HG02571 (cell line): ENCODE results near the gene ANKRD28.
"Not testable (repeated sequence)": the region's sequence is repeated elsewhere in the genome, so short reads cannot be mapped to it uniquely, and the experiment has no call there.

Experiments used
- ATAC-seq: cut with Tn5 transposase; IDR thresholded peaks from one replicate; pipeline ENCODE4 v1.9.1; 2021; ENCODE audit warnings: mild to moderate bottlenecking, moderate library complexity; ENCODE audit not compliant: unreplicated experiment

Gene ANKRD28

GRCh38 chr3:15778332-15778858 lies 19.4 kb downstream of the ANKRD28 start:
- ATAC-seq, result no peak

- peak; percentile 65 for ATAC-seq
These were observed 22.7 kb downstream of the ANKRD28 start for GRCh38 chr3:15774931-15775560.

- no peak for ATAC-seq
These were observed 26.3 kb downstream of the ANKRD28 start for GRCh38 chr3:15771444-15771843.

GRCh38 chr3:15769256-15769915 lies 28.4 kb downstream of the ANKRD28 start:
- ATAC-seq, result no peak

- peak; percentile 79 for ATAC-seq
These were observed 29.1 kb downstream of the ANKRD28 start for GRCh38 chr3:15768421-15769255.

- ATAC-seq, result no peak
These were observed 31.4 kb downstream of the ANKRD28 start for GRCh38 chr3:15766406-15766805.

GRCh38 chr3:15758295-15758694 lies 39.5 kb downstream of the ANKRD28 start:
- ATAC-seq, result no peak

GRCh38 chr3:15757824-15758223 lies 40.0 kb downstream of the ANKRD28 start:
- no peak for ATAC-seq

GRCh38 chr3:15756505-15756904 lies 41.3 kb downstream of the ANKRD28 start:
- no peak for ATAC-seq

- no peak for ATAC-seq
These were observed 42.0 kb downstream of the ANKRD28 start for GRCh38 chr3:15755780-15756179.

GRCh38 chr3:15755181-15755580 lies 42.6 kb downstream of the ANKRD28 start:
- ATAC-seq, result no peak

GRCh38 chr3:15754047-15754446 lies 43.7 kb downstream of the ANKRD28 start:
- ATAC-seq, result no peak

- ATAC-seq, result no peak
These were observed 44.6 kb downstream of the ANKRD28 start for GRCh38 chr3:15753056-15753710.

- ATAC-seq, result no peak
These were observed 46.9 kb downstream of the ANKRD28 start for GRCh38 chr3:15750879-15751278.

GRCh38 chr3:15750143-15750542 lies 47.6 kb downstream of the ANKRD28 start:
- ATAC-seq, result no peak

- ATAC-seq, result not testable (repeated sequence)
These were observed 51.9 kb downstream of the ANKRD28 start for GRCh38 chr3:15745896-15746295.

GRCh38 chr3:15744176-15744575 lies 53.6 kb downstream of the ANKRD28 start:
- ATAC-seq, result no peak

GRCh38 chr3:15743587-15744009 lies 54.2 kb downstream of the ANKRD28 start:
- no peak for ATAC-seq

- ATAC-seq, result not testable (repeated sequence)
These were observed 55.5 kb downstream of the ANKRD28 start for GRCh38 chr3:15742236-15742635.

- ATAC-seq, result not testable (repeated sequence)
These were observed 59.2 kb downstream of the ANKRD28 start for GRCh38 chr3:15738616-15739005.

- no peak for ATAC-seq
These were observed 66.8 kb downstream of the ANKRD28 start for GRCh38 chr3:15731024-15731423.
